GM12878 (cell line): ENCODE measurements around the gene FAM120A. TPM values are rescaled to one million over a fixed set of nuclear protein-coding genes. Genes with fewer than 3 reads are reported as not detected.

Source experiments
- CHD2 ChIP-seq: IDR thresholded peaks from 2 replicates; pipeline ENCODE4 v1.6.1; 2011; ENCODE audit warnings: low read depth, low read length, improper control_type of control experiment, borderline replicate concordance
- CREB1 ChIP-seq: IDR thresholded peaks from 2 replicates; pipeline ENCODE4 v1.6.1; 2012; ENCODE audit warnings: low read depth, mild to moderate bottlenecking, inconsistent platforms
- CREM ChIP-seq: IDR thresholded peaks from 2 replicates; pipeline ENCODE4 v1.6.1; 2014; ENCODE audit warnings: antibody characterized with exemption, low read depth
- FOXK2 ChIP-seq: fragments of 450-650 bp; IDR thresholded peaks from 2 replicates; pipeline ENCODE4 v1.6.1; 2017; ENCODE audit warnings: mild to moderate bottlenecking, moderate library complexity
- NR2C1 ChIP-seq: fragments of 450-650 bp; IDR thresholded peaks from 2 replicates; pipeline ENCODE4 v1.6.1; 2017; ENCODE audit warnings: antibody characterized with exemption, mild to moderate bottlenecking, moderate library complexity
- NR2C2 ChIP-seq: IDR thresholded peaks from 2 replicates; pipeline ENCODE4 v1.6.1; 2011; ENCODE audit warnings: borderline replicate concordance, low read depth; ENCODE audit not compliant: control insufficient read depth, insufficient read length
- NR2F1 ChIP-seq: fragments of 450-650 bp; conservative IDR thresholded peaks from 2 replicates; pipeline ENCODE4 v1.6.1; 2017; ENCODE audit warnings: mild to moderate bottlenecking
- POLR2AphosphoS5 ChIP-seq: IDR thresholded peaks from 2 replicates; pipeline ENCODE4 v1.6.1; 2011; ENCODE audit warnings: mild to moderate bottlenecking, low read length, inconsistent platforms
- POU2F2 ChIP-seq: IDR thresholded peaks from 3 replicates; pipeline ENCODE4 v1.6.1; 2011; ENCODE audit warnings: low read depth, mild to moderate bottlenecking, low read length, borderline replicate concordance
- RFX5 ChIP-seq: IDR thresholded peaks from 2 replicates; pipeline ENCODE4 v1.6.1; 2011; ENCODE audit warnings: low read depth, low read length, improper control_type of control experiment
- SREBF2 ChIP-seq: IDR thresholded peaks from 2 replicates; pipeline ENCODE4 v1.6.1; 2012; ENCODE audit warnings: mild to moderate bottlenecking, low read length
- SUPT20H ChIP-seq: IDR thresholded peaks from 2 replicates; pipeline ENCODE4 v1.6.1; 2011; ENCODE audit warnings: low read depth, mild to moderate bottlenecking, low read length, moderate library complexity, borderline replicate concordance; ENCODE audit not compliant: control insufficient read depth
- polyA plus RNA-seq, 11 experiments: library from polyadenylated mRNA; depleted of rRNA in 4 of 11; unstranded in 6 of 11; stranded (reverse) in 5 of 11; fragments of >200 nt; fragmentation: Nextera tagmentation in 4 of 11; fragmentation: Illumina TruSeq in 1 of 11; extraction: Ambion mirVana in 4 of 11; extraction: Trizol in 1 of 11; gene quantifications; 1 replicate in 1 of 11; 2 replicates in 10 of 11; pipeline versions ENCODE4 v1.2.1 to v1.2.3, GENCODE V29; 2011 to 2016; ENCODE audit warnings: inconsistent platforms in 2 of 11, missing spikeins in 2 of 11, low read depth in 1 of 11
- total RNA-seq, 4 experiments: library from RNA; depleted of rRNA in 3 of 4; stranded (reverse); fragments of >200 nt in 3 of 4; fragmentation: Illumina TruSeq in 1 of 4; extraction: Trizol in 1 of 4; gene quantifications; 2 replicates each; pipeline versions ENCODE4 v1.2.1 to v1.2.3, GENCODE V29; 2013 to 2021
- TF ChIP-seq, protein P1 (sequence below): fragments of 450-650 bp; IDR thresholded peaks from 2 replicates; pipeline ENCODE4 v1.6.1; 2017; ENCODE audit warnings: mild to moderate bottlenecking
- TF ChIP-seq, protein P2 (sequence below): IDR thresholded peaks from 2 replicates; pipeline ENCODE4 v1.6.1; 2011; ENCODE audit warnings: borderline replicate concordance, low read depth, mild to moderate bottlenecking, moderate library complexity, low read length; ENCODE audit not compliant: insufficient read depth, poor library complexity, severe bottlenecking
- TF ChIP-seq, protein P3 (sequence below): IDR thresholded peaks from 2 replicates; pipeline ENCODE4 v1.6.1; 2011; ENCODE audit warnings: low read depth, low read length, improper control_type of control experiment, borderline replicate concordance
- TF ChIP-seq, protein P4 (sequence below): fragments of 150-350 bp; IDR thresholded peaks from 2 replicates; pipeline ENCODE4 v1.6.1; 2014; ENCODE audit warnings: mild to moderate bottlenecking, low read depth, low read length
- TF ChIP-seq, protein P5 (sequence below): fragments of 450-650 bp; formaldehyde crosslinking; IDR thresholded peaks from 2 replicates; pipeline ENCODE4 v1.4.0; 2022; ENCODE audit warnings: mild to moderate bottlenecking, moderate library complexity
- TF ChIP-seq, protein P6 (sequence below): IDR thresholded peaks from 2 replicates; pipeline ENCODE4 v1.6.1; 2012; ENCODE audit warnings: low read depth, low read length, improper control_type of control experiment

Gene FAM120A
- total and polyA plus RNA-seq, 10 of the 15 experiments (the other 5 are each of a cell fraction or from before 2014, with no cell fraction given): 13.1 to 89.6 (median 52.5) TPM

DNA sequence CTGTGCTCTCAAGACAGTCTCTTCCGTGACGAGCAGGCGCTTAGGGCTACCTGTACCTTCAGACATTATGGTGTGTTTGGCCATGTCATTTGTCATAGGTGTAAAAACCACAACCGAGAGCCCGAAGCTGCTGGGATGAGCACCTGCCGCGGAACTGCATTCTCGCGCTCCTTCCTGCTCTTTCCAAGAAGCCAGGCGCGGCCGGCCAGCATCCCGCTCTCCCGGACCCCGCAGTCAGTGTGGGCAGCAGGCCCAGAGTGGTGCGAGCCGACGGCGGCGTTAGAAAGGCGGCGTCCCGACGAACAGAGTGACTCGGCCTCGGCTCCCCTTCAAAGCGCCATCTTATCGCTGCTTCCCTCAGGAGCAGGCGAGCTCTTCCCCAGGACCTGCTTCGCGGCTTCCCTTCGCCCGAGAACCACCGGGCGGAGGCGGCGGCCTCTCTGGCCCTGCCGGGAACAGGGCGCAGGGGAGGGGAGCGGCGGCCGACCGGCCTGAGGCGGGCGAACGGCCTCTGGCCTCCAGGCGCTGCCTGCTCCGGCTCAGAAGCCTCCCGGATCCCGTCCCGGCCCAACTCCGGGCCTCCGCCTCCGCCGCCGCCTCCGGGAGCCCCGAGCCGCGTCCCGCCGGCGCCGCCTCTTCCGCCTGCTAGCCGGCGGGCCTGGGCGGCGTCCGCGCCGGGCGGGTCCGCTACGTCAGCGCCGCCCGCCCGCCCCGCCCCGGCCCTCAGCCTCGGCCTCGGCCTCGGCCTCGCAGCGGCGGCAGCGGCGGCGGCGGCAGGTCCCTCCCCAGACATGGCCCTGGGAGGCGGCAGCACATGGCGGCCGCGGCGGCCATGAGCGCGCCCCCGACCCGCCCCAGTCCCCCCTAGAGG is at the start of gene FAM120A (continued):
- TF ChIP-seq CREB1 (peak; percentile 37; the same call in 1 of the 2 replicates), NR2F1 (0 out of 2 replicates have a peak, but pooled peaks have one; percentile 30), POLR2AphosphoS5 (peak; percentile 56; the same call in 1 of the 2 replicates), NR2C1 (0 out of 2 replicates have a peak, but pooled peaks have one; percentile 9), SREBF2 (no peak), POU2F2 (peak; percentile 52; the same call in 1 of the 3 replicates), CHD2 (no peak; the same call in 1 of the 2 replicates), NR2C2 (no peak), RFX5 (no peak), CREM (no peak), SUPT20H (no peak), FOXK2 (no peak)
- TF ChIP-seq, protein P1, sequence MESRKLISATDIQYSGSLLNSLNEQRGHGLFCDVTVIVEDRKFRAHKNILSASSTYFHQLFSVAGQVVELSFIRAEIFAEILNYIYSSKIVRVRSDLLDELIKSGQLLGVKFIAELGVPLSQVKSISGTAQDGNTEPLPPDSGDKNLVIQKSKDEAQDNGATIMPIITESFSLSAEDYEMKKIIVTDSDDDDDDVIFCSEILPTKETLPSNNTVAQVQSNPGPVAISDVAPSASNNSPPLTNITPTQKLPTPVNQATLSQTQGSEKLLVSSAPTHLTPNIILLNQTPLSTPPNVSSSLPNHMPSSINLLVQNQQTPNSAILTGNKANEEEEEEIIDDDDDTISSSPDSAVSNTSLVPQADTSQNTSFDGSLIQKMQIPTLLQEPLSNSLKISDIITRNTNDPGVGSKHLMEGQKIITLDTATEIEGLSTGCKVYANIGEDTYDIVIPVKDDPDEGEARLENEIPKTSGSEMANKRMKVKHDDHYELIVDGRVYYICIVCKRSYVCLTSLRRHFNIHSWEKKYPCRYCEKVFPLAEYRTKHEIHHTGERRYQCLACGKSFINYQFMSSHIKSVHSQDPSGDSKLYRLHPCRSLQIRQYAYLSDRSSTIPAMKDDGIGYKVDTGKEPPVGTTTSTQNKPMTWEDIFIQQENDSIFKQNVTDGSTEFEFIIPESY: no peak
- TF ChIP-seq, protein P2, sequence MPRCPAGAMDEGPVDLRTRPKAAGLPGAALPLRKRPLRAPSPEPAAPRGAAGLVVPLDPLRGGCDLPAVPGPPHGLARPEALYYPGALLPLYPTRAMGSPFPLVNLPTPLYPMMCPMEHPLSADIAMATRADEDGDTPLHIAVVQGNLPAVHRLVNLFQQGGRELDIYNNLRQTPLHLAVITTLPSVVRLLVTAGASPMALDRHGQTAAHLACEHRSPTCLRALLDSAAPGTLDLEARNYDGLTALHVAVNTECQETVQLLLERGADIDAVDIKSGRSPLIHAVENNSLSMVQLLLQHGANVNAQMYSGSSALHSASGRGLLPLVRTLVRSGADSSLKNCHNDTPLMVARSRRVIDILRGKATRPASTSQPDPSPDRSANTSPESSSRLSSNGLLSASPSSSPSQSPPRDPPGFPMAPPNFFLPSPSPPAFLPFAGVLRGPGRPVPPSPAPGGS: no peak
- TF ChIP-seq, protein P3, sequence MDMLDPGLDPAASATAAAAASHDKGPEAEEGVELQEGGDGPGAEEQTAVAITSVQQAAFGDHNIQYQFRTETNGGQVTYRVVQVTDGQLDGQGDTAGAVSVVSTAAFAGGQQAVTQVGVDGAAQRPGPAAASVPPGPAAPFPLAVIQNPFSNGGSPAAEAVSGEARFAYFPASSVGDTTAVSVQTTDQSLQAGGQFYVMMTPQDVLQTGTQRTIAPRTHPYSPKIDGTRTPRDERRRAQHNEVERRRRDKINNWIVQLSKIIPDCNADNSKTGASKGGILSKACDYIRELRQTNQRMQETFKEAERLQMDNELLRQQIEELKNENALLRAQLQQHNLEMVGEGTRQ: no peak
- TF ChIP-seq, protein P4, sequence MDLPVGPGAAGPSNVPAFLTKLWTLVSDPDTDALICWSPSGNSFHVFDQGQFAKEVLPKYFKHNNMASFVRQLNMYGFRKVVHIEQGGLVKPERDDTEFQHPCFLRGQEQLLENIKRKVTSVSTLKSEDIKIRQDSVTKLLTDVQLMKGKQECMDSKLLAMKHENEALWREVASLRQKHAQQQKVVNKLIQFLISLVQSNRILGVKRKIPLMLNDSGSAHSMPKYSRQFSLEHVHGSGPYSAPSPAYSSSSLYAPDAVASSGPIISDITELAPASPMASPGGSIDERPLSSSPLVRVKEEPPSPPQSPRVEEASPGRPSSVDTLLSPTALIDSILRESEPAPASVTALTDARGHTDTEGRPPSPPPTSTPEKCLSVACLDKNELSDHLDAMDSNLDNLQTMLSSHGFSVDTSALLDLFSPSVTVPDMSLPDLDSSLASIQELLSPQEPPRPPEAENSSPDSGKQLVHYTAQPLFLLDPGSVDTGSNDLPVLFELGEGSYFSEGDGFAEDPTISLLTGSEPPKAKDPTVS: no peak
- TF ChIP-seq, protein P5, sequence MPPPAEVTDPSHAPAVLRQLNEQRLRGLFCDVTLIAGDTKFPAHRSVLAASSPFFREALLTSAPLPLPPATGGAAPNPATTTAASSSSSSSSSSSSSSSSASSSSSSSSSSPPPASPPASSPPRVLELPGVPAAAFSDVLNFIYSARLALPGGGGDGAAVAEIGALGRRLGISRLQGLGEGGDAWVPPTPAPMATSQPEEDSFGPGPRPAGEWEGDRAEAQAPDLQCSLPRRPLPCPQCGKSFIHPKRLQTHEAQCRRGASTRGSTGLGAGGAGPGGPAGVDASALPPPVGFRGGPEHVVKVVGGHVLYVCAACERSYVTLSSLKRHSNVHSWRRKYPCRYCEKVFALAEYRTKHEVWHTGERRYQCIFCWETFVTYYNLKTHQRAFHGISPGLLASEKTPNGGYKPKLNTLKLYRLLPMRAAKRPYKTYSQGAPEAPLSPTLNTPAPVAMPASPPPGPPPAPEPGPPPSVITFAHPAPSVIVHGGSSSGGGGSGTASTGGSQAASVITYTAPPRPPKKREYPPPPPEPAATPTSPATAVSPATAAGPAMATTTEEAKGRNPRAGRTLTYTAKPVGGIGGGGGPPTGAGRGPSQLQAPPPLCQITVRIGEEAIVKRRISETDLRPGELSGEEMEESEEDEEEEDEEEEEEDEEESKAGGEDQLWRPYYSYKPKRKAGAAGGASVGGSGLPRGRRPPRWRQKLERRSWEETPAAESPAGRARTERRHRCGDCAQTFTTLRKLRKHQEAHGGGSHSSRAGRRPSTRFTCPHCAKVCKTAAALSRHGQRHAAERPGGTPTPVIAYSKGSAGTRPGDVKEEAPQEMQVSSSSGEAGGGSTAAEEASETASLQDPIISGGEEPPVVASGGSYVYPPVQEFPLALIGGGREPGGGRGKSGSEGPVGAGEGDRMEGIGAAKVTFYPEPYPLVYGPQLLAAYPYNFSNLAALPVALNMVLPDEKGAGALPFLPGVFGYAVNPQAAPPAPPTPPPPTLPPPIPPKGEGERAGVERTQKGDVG (CRISPR knock-in tag): no peak; the same call in 1 of the 2 replicates
- TF ChIP-seq, protein P6, sequence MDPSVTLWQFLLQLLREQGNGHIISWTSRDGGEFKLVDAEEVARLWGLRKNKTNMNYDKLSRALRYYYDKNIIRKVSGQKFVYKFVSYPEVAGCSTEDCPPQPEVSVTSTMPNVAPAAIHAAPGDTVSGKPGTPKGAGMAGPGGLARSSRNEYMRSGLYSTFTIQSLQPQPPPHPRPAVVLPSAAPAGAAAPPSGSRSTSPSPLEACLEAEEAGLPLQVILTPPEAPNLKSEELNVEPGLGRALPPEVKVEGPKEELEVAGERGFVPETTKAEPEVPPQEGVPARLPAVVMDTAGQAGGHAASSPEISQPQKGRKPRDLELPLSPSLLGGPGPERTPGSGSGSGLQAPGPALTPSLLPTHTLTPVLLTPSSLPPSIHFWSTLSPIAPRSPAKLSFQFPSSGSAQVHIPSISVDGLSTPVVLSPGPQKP: 0 out of 2 replicates have a peak, but pooled peaks have one; percentile 9
